Central memory CD4-positive, alpha-beta T cell (primary cell): ENCODE data around the gene LRRC15.

Experiments
- DNase-seq: peaks from one replicate; pipeline ENCODE4 v3.0.0; 2022

The LRRC15 gene

GRCh38 chr3:194357681-194358080, 11.9 kb downstream of the LRRC15 start:
- DNase-seq: no peak

GRCh38 chr3:194355379-194355778, 14.2 kb downstream of the LRRC15 start:
- DNase-seq: no peak

- DNase-seq: no peak
Observed at GRCh38 chr3:194354315-194354714, 15.2 kb downstream of the LRRC15 start.

GRCh38 chr3:194352667-194353246, 16.8 kb downstream of the LRRC15 start:
- no peak for DNase-seq

GRCh38 chr3:194351952-194352536, 17.5 kb downstream of the LRRC15 start:
- DNase-seq: no peak

GRCh38 chr3:194351080-194351672, 18.4 kb downstream of the LRRC15 start, which contains the start of gene CPN2:
TSS of gene CPN2 (minus strand) at chr3:194351328. CDS start at chr3:194342702, 8,626 bp downstream.
- DNase-seq: no peak

GRCh38 chr3:194350726-194351071, 18.8 kb downstream of the LRRC15 start:
- no peak for DNase-seq

GRCh38 chr3:194348354-194348753, 21.2 kb downstream of the LRRC15 start:
- no peak for DNase-seq

- DNase-seq: no peak
Observed at GRCh38 chr3:194346621-194347020, 22.9 kb downstream of the LRRC15 start.

GRCh38 chr3:194346035-194346434, 23.5 kb downstream of the LRRC15 start:
- no peak for DNase-seq

- DNase-seq: peak; percentile 43
Observed at GRCh38 chr3:194344012-194344411, 25.5 kb downstream of the LRRC15 start.

GRCh38 chr3:194343561-194343893, 26.0 kb downstream of the LRRC15 start:
- no peak for DNase-seq

- no peak for DNase-seq
Observed at GRCh38 chr3:194342861-194343560, 26.5 kb downstream of the LRRC15 start.

GRCh38 chr3:194340757-194341400, 28.7 kb downstream of the LRRC15 start:
- DNase-seq: no peak

- DNase-seq: no peak
Observed at GRCh38 chr3:194339840-194340239, 29.7 kb downstream of the LRRC15 start.

GRCh38 chr3:194339356-194339755, 30.2 kb downstream of the LRRC15 start:
- no peak for DNase-seq

GRCh38 chr3:194337965-194338753, 31.4 kb downstream of the LRRC15 start:
- no peak for DNase-seq

GRCh38 chr3:194336601-194337355, 32.8 kb downstream of the LRRC15 start:
- DNase-seq: no peak

GRCh38 chr3:194333981-194334320, 35.6 kb downstream of the LRRC15 start:
- no peak for DNase-seq

- DNase-seq: peak; percentile 83
Observed at GRCh38 chr3:194333212-194333980, 36.1 kb downstream of the LRRC15 start.

GRCh38 chr3:194332858-194333211, 36.7 kb downstream of the LRRC15 start:
- no peak for DNase-seq
